HG02642 (cell line): Measurements from ENCODE around the gene RPRML.
"Not testable (repeated sequence)": the region's sequence is repeated elsewhere in the genome, so short reads cannot be mapped to it uniquely, and the experiment has no call there.

Source experiments
- ATAC-seq: cut with Tn5 transposase; IDR thresholded peaks from one replicate; pipeline ENCODE4 v1.9.1; 2021; ENCODE audit warnings: mild to moderate bottlenecking; ENCODE audit not compliant: unreplicated experiment, poor library complexity

The RPRML gene

GRCh38 chr17:46979147-46979863 lies at the start of gene RPRML:
Gene RPRML, minus strand, starts transcription at chr17:46979253. Its CDS starts 246 bp downstream, at chr17:46979007.
- ATAC-seq = no peak

- not testable (repeated sequence) for ATAC-seq
These were observed 37.9 kb upstream of the RPRML start for GRCh38 chr17:47016966-47017365.

GRCh38 chr17:47013341-47013740 lies 34.3 kb upstream of the RPRML start:
- ATAC-seq = no peak

- ATAC-seq = no peak
These were observed 33.4 kb upstream of the RPRML start for GRCh38 chr17:47012457-47012856.

- no peak for ATAC-seq
These were observed 30.9 kb upstream of the RPRML start for GRCh38 chr17:47009759-47010594.

- ATAC-seq = no peak
These were observed 25.9 kb upstream of the RPRML start for GRCh38 chr17:47004906-47005305.

GRCh38 chr17:47003864-47004263 lies 24.8 kb upstream of the RPRML start:
- ATAC-seq = not testable (repeated sequence)

GRCh38 chr17:46995841-46996571 lies 17.0 kb upstream of the RPRML start:
- ATAC-seq = no peak

GRCh38 chr17:46994993-46995392 lies 15.9 kb upstream of the RPRML start:
- ATAC-seq = no peak

- ATAC-seq = no peak
These were observed 12.6 kb upstream of the RPRML start for GRCh38 chr17:46991617-46992016.

- no peak for ATAC-seq
These were observed 10.8 kb upstream of the RPRML start for GRCh38 chr17:46989637-46990431.

GRCh38 chr17:46987927-46988326 lies 8.9 kb upstream of the RPRML start:
- ATAC-seq = not testable (repeated sequence)

GRCh38 chr17:46986366-46986765 lies 7.3 kb upstream of the RPRML start:
- ATAC-seq = no peak

GRCh38 chr17:46984892-46985291 lies 5.8 kb upstream of the RPRML start:
- no peak for ATAC-seq

GRCh38 chr17:46984341-46984740 lies 5.3 kb upstream of the RPRML start:
- ATAC-seq = no peak

- no peak for ATAC-seq
These were observed 4.7 kb upstream of the RPRML start for GRCh38 chr17:46983782-46984181.

GRCh38 chr17:46982577-46982976 lies 3.5 kb upstream of the RPRML start:
- no peak for ATAC-seq

GRCh38 chr17:46978489-46979146 lies 435 bp downstream of the RPRML start:
- ATAC-seq = no peak

- no peak for ATAC-seq
These were observed 1.1 kb downstream of the RPRML start for GRCh38 chr17:46977750-46978488.
